GM10847 (cell line): ENCODE measurements around the gene ZNF677.
"Not testable (repeated sequence)": the region's sequence is repeated elsewhere in the genome, so short reads cannot be mapped to it uniquely, and the experiment has no call there.

ENCODE experiments used
- POLR2A ChIP-seq: IDR thresholded peaks from 2 replicates; pipeline ENCODE4 v1.6.1; 2011; ENCODE audit not compliant: insufficient read length; ENCODE audit errors: extremely low read depth

Gene ZNF677

DNA sequence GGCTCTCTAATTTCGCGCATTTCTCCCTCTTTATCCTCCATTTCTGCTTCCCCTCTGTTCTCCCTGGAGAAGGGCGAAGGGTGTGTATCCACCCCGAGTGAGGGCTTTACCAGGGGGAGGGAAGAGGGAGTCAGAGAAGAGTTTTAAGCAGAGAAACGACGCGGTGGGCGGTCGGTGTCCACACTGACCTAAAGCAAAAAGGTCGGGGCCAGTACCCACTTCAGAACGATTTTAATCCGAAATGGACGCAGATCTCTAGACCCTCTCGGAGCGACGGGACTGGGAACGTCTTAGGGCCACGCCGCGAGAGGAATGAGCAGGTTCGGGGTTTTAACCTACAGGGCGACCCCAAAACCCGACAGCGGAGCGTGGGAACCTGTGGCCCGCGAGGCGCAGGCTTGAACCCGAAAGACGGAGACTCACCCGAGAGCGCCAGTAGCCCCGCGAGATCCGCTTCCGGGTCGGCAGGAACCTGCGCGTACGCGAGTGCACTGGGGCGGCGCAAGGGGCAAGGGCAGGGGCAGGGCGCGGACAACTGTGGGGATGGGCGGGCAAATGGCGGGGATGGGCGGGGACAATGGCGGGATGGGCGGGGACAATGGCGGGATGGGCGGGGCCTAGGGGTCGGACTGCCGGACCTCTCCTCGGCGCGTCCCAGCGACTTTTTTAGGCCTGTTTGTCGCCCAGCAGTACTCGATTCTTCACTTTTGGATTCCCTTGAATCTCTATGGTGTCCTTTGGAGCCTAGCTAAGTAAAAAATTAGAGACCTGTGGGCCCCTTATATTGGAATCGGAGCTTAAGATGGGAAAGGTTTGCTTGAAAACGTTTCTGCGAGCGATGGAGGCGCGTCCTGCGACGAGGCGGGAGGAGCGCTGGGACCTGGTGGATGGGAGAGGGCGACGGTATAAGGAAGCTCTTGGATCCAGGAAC is at the start of gene ZNF677:
Gene ZNF677, minus strand, starts transcription at position 463 of the 931 bp plus-strand sequence. CDS start 3,323 bp downstream, outside the sequence.
- no peak for TF ChIP-seq POLR2A

DNA sequence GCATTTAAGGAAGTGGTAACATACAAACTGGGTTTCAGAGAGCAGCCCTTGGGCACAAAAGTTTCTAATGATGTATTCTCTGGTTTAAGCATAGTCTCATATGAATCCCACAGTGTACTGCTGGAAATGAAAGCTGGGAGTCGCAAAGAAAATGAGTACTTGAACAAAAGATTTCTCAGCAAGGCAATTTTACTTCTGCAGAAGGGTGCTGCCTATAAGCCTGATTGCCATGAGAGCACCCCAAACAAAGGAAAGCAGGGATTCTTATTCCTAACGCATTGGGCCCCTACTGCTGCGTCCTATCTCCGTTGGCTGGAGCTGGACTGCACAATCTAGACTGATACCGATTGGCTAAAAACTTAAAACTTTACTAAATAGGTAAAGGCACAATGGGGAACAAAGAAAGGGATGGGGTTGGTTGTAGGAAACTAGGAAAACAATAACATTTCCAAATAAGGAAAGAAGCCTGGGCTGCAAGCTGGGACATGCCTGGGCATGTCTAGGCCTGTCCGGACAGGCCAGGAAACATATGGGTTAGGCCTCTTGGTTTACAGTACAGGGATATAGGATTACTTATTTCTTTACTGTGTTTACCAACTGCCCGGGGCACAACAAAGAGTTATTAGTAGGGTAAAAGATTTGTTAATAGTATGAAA is 40.2 kb upstream of the ZNF677 start:
- no peak for TF ChIP-seq POLR2A

DNA sequence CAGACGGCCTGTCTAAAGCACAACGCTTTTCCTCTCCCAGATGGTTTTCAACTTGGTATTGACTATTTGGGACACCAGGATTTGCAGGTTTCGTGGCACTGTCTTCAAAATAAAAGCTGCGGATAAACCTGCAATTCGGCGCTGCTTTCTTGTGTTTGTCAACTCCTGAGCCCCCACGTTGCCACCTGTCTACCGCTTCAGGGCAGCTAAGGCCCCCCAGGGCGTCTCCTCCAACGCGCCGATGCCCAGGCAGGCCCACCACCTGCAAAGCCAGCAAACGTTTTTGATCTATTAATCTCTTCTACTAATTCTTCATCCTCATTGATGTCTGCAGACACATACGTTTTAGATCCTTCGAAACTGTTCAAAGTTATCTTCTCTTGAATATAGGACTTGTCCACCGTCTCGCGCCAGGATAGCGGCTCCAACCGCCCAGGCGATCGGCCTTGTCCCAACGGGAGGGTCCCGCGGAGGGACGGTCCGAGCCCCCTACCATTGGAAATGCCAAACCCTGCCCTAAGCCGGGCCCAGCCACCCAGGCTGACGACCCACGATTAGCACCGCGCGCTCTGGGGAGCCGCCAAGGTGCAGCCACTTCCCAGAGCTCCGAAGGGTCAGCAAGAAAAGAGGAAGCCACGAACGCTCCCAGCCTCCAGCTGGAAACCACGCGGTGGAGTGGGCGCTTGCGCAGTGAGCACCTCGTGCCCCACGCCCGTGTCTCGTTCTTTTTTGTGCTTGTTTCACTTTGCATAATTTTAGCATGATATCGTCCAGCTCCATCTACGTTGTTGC is 36.3 kb upstream of the ZNF677 start:
- TF ChIP-seq POLR2A, result no peak

DNA sequence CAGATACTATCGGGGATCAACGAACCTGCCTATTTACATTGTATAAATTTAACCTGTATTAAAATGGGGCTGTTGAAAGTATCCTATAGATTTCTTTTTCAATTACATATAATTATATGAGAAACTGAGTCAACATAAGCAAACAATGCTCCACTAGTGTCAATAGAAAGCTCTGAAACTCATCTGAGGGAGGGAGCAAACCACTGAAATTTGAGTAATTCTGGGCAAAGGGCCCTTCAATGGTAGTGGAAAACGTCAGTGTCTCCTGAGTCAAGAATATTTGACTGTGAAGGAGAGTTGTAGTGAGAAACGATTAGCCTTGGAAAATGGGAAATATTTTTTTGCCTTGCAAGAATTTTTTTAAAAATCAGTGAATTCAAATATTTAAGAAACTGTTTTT is 30.4 kb upstream of the ZNF677 start:
- no peak for TF ChIP-seq POLR2A

DNA sequence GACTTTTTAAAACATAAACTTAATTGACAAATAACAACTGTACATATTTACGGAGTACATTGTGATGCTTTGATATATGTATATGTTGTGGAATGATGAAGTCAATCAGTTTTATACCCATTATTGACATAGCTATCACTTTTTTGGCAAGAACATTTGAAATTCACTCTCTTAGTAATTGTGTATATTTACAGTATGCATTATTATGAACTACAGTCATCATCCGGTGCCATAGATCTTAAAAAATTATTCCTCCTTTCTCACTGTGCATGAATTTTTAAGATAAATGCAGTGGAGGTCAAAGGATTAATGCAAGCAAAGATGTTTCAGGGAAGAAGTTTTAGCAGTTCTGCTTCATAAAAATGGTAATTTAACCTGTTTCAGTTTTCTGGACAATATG is 20.8 kb upstream of the ZNF677 start:
- TF ChIP-seq POLR2A, result no peak

DNA sequence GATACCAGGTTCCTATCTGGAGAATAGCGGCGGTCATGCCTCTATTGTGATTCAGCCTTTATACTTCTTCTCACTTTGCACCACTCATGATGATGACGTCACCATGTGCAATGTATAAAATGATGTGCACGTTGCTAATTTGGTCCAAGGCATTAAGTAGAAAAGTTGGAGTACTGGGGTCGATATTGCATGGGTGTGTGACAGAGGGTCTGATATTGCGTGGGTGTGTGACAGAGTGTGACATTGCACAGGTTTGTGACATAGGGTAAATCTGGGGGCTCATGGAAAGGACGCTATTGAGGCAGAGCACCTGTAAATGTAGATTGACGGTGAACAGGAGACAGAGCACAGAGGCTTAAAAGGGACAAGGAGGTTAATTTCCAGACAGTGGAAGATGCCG is 17.4 kb upstream of the ZNF677 start:
- TF ChIP-seq POLR2A, result no peak

DNA sequence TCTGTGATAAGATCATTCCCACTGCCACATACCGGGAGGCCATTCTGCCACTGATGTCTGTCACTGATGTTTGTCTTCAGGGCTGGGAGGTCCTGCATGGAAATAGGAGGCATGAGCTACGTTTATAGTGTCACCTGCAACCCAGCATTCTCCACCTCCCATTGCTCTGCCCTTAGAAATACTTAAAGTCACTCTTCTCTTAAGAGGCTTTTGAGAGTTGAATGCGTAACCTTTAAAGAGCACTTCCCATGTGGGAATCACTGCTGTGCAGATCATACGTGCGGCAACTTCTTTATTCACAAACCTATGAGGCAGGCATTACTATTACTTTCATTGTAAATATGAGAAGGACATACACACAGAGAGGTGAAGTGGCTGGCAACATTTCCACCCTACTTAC is 12.9 kb upstream of the ZNF677 start, which contains the start of gene VN1R4:
Gene VN1R4, minus strand, starts transcription at position 101 of the 400 bp plus-strand sequence. Its CDS starts 58 bp downstream, at position 43.
- TF ChIP-seq POLR2A, result not testable (repeated sequence)

DNA sequence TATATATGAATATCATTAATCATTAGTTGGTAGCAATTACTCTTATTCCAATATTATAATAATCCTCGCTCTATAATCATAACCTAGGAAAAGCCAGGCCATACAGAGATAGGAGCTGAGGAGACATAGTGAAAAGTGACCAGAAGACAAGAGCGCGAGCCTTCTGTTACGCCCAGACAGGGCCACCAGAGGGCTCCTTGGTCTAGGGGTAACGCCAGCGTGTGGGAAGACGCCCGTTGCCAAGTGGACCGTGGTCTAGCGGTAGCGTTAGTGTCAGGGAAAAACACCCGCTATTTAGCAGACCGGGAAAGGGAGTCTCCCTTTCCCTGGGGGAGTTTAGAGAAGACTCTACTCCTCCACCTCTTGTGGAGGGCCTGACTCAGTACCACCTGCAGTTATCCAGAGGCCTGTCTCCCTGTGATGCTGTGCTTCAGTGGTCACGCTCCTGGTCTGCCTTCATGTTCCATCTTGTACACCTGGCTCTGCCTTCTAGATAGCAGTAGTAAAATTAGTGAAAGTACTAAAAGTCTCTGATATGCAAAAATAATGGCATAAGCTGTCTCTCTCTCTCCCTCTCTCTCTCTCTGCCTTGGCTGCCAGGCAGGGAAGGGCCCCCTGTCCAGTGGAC is 3.2 kb upstream of the ZNF677 start, which contains the start of gene VN1R2:
Gene VN1R2, plus strand, starts transcription at position 578 of the 628 bp plus-strand sequence. CDS start 84 bp downstream, outside the sequence.
- not testable (repeated sequence) for TF ChIP-seq POLR2A

DNA sequence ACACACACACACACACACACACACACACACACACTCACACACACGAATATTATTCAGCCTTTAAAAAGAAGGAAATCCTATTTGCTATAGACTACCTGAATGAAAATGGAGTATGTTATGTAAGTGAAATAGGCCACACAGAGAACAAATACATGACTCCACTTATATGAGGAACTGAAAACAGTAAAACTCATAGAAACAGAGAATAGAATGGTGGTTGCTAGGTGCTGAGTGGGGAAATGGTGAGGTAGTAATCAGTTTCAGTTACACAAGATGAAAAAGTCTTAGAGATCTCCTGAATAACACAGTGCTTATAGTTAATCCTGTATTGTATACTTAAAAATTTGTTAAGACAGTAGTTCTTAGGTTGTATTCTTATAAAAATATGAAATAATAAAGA is 8.2 kb downstream of the ZNF677 start:
- no peak for TF ChIP-seq POLR2A

DNA sequence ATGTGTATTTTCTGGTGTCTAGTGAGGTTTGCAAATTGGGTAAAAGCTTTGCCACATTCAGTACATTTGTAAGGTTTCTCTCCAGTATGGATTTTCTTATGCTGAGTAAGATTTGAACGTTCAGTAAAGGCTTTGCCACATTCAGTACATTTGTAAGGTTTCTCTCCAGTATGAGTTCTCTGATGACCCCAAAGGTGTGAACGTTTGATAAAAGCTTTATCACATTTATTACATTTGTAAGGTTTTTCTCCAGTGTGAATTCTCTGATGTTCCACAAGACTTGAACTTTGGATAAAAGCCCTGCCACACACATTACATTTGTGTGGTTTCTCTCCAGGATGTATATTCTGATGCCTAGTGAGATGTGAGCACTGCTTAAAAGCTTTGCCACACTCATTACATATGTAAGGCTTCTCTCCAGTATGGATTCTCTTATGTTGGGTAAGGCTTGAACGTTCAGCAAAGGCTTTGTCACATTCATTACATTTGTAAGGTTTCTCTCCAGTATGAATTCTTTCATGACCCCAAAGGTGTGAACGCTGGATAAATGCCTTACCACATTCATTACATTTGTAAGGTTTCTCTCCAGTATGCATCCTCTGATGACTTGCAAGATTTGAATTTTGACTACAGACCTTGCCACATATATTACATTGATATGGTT is 17.4 kb downstream of the ZNF677 start:
- no peak for TF ChIP-seq POLR2A

DNA sequence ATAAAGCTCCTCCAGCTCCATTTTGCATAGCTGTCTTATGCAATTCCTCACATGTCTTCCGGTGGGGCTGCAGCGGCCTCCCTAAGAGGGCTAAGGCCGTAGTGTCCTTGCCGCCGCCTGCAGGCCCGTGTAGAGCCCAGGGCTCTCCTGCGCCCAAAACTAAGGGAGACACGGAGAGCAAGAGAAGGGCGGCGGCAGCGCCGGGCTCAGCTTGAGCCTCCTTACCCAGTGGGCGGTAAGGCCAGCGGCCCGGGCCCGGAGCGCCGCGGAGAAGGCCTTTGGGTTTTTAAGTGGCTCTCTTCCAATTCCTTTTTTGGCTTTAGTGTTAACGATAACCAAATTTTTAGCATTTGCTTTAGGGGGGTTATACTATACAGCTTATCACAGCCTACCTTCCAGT is 30.1 kb downstream of the ZNF677 start:
- TF ChIP-seq POLR2A, result no peak

DNA sequence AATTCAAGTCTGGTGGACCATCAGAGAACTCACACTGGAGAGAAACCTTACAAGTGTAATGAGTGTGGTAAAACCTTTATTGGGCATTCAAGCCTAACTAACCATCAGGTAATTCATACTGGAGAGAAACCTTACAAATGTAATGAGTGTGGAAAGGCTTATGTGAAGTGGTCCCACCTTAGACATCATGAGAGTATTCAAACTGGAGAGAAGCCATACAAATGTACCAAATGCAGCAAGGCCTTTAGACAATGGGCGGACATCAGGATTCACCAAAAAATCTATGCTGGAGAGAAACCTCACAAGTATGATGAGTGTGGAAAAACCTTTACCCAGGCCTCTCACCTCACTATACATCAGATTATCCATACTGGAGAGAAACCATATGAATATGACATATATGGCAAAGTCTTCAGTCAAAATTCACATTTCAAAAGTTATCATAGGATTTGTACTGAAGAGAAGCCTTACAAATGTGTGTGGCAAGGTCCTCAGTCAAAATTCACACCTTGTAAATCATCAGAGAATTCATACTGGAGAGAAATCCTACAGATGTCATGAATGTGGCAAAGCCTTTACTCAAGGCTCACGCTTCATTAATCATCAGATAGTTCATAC is 41.9 kb downstream of the ZNF677 start:
- no peak for TF ChIP-seq POLR2A

DNA sequence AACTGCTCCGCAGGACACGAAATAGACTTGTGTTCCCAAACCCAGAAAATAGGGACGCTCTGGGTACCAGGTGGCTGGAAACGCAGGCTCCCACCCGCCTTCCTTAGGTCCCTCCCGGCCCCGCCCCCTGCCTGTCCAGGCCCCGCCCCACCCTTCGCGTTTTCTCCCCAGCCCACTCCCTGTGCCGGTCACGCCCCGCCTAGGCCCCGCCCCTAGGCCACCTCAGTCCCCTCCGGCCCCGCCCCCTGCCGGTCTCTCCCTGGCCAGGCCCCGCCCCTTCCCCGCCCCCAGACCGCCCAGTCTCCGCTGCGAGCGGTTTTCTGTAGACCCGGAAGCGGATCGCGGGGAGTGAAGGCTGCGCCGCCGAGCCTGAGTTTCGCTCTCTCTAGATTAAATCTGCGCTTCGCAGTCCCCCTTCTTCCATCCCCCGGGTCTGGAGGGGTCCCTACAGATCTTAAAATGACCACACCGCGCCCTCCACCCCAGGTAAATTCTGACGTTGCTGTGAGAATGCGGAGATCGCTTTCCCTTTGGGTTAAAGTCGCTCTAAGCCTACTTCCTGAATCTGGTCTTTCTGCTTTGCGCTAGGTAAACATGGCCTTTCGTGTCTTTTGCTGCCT is 57.8 kb downstream of the ZNF677 start:
- peak; percentile 49 for TF ChIP-seq POLR2A
